GM19240 (cell line): ENCODE data around the gene SLC25A48.

Experiments used
- DNase-seq: peaks from one replicate; pipeline ENCODE4 v3.0.0; 2011; ENCODE audit warnings: low spot score; ENCODE audit not compliant: insufficient read length

SLC25A48 gene

DNA sequence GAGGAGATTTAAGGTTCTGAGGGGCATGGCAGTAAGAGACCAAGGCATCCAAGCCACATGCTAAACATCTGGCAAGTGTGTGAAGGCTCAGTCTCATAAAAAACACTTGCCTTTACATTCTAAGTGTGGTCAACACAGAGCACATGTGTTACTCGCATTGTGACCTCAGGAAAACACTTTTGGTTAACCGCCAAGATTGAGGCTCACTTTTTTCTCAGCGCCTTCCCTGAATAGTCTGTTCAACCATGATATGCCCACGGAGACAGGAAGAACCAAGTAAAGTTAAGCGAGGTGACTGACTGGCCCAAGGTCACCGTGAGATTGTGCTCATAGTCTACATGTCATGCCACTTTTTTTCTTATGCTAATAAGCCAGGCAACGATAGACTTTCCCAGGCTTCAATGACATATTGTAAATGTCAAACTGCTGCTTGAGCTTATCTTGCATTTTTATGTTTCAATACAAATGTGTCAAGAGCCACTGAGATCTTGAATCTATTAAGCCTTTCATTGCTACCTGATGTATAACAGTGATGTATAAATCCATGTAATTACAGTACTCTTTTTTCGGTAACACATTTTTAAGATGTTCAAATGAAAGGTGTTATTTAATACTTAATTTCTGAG, 82.3 kb downstream of the SLC25A48 start:
- DNase-seq = no peak

GRCh38 chr5:135920199-135920598, 85.7 kb downstream of the SLC25A48 start:
- no peak for DNase-seq

DNA sequence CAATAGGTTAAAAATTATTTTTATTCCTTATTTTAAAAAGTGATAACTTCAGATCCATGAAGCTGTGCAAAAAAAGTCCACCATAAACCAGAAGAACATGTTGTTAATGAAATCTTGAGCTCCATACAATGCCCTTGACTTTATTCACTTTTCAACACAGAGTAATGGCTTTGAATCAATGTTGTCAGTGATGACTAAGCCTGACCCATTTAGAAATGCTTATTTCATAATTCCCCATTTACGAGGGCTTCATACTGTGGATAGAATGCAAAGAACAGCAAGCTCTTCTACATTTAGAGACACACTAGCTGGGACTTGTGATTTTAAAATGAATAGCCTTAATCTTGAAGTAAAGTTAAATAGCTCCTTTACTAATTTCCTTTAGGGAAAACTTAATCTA, 86.9 kb downstream of the SLC25A48 start:
- DNase-seq = no peak

- no peak for DNase-seq
Measured at GRCh38 chr5:135930029-135930948, 95.8 kb downstream of the SLC25A48 start.

- no peak for DNase-seq
Measured at GRCh38 chr5:135930949-135931295, 96.5 kb downstream of the SLC25A48 start.

- no peak for DNase-seq
Measured at GRCh38 chr5:135934939-135935338, 100.5 kb downstream of the SLC25A48 start.

- DNase-seq = no peak
Measured at GRCh38 chr5:135937245-135937911, 102.9 kb downstream of the SLC25A48 start.
